ENCODE data around the gene RPIA. TPM values are rescaled to one million over a fixed set of nuclear protein-coding genes. Genes with fewer than 3 reads are reported as not detected.

Gene RPIA
- total RNA-seq, 1 experiment from 2014 or later, result 18.2 TPM

GRCh38 chr2:88666576-88666975 lies 24.9 kb upstream of the RPIA start:
- ATAC-seq, result no peak
- H3K36me3 ChIP-seq (ENCODE audit: control insufficient read depth, insufficient read depth, low read length), result no peaks in the 10 kb centered on the region
- intact Hi-C loops (cut with micrococcal nuclease; ENCODE audit: unreplicated experiment) (no loop called here), in situ Hi-C loops (cut with HindIII; ENCODE audit: low pct_unique_long_range_greater_than_20kb, low sequenced_read_pairs) (no loop called here)
- ChIA-PET POLR2A (no interaction called here), CTCF (no interaction called here)
- 0 out of 2 replicates have a peak, but pooled peaks cover 2% of the 10 kb centered on the region for H3K27me3 ChIP-seq (ENCODE audit: control insufficient read depth, insufficient read depth, low read length)
- no peaks in the 10 kb centered on the region for H3K4me1 ChIP-seq (ENCODE audit: control insufficient read depth, insufficient read depth, low read length)
- no peaks in the 10 kb centered on the region for H3K9me3 ChIP-seq (ENCODE audit: control insufficient read depth, insufficient read depth, low read depth, low read length)
- no TSS peak for BruUV-seq (replicated peaks)
- TF ChIP-seq POLR2AphosphoS5 (IDR thresholded peaks at IDR 0.05; ENCODE audit: low read depth, low read length), result no peak
- H3K27ac ChIP-seq (ENCODE audit: low read length), result no peak overlapping the region
- no peak for DNase-seq (ENCODE audit: low read depth, low spot score)
- no peak overlapping the region for H3K4me3 ChIP-seq (ENCODE audit: low read depth in 2 of 2, low read length in 2 of 2)

DNA sequence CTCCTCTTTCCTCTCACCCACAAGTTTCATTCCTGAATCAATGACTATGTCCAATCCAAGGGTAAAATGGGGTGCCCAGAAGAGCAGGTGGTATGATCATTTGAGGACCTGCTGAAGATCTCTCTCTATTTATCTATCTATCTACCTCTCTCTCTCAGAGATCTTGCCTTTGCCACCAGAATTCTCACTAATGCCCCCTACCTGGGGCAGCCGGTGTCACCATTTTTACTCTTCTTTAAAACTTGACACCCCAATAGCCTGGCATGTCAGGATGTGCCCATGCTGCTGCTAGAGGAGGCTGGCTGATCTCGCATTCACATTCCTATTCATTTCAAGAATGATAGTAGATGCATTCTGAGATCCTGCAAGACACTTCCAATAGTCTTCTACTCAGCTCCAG lies 24.3 kb upstream of the RPIA start:
- no TSS peak for BruUV-seq (replicated peaks)
- no peaks in the 10 kb centered on the region for H3K4me1 ChIP-seq (ENCODE audit: control insufficient read depth, insufficient read depth, low read length)
- ATAC-seq (no peak), DNase-seq (ENCODE audit: low read depth, low spot score) (no peak)
- ChIA-PET CTCF (interaction anchor here (0.8 kb wide), 1 partner anchor 13 kb away, joined by 4 read pairs; no protein-coding TSS in a partner anchor), POLR2A (no interaction called here)
- H3K27ac ChIP-seq (ENCODE audit: low read length), result no peak overlapping the region
- in situ Hi-C loops (cut with HindIII; ENCODE audit: low pct_unique_long_range_greater_than_20kb, low sequenced_read_pairs), result no loop called here
- no peaks in the 10 kb centered on the region for H3K36me3 ChIP-seq (ENCODE audit: control insufficient read depth, insufficient read depth, low read length)
- H3K27me3 ChIP-seq (ENCODE audit: control insufficient read depth, insufficient read depth, low read length), result 0 out of 2 replicates have a peak, but pooled peaks cover 2% of the 10 kb centered on the region
- H3K4me3 ChIP-seq (ENCODE audit: low read depth in 2 of 2, low read length in 2 of 2), result no peak overlapping the region
- TF ChIP-seq SIN3A (IDR thresholded peaks at IDR 0.05; ENCODE audit: borderline replicate concordance, insufficient read depth, low read depth, low read length) (no peak), CTCF (IDR thresholded peaks at IDR 0.05) (peak; percentile 17; the same call in 1 of the 2 replicates)
- intact Hi-C loops (cut with micrococcal nuclease; ENCODE audit: unreplicated experiment), result no loop called here
- H3K9me3 ChIP-seq (ENCODE audit: control insufficient read depth, insufficient read depth, low read depth, low read length), result no peaks in the 10 kb centered on the region

- Histone ChIP-seq H3K4me1 (ENCODE audit: control insufficient read depth, insufficient read depth, low read length) (no peaks in the 10 kb centered on the region), H3K27me3 (ENCODE audit: control insufficient read depth, insufficient read depth, low read length) (0 out of 2 replicates have a peak, but pooled peaks cover 2% of the 10 kb centered on the region), H3K36me3 (ENCODE audit: control insufficient read depth, insufficient read depth, low read length) (no peaks in the 10 kb centered on the region), H3K9me3 (ENCODE audit: control insufficient read depth, insufficient read depth, low read depth, low read length) (no peaks in the 10 kb centered on the region), H3K27ac (ENCODE audit: low read length) (no peak overlapping the region), H3K4me3 (ENCODE audit: low read depth in 2 of 2, low read length in 2 of 2) (no peak overlapping the region)
- CTCF ChIA-PET, result interaction anchor here (0.6 to 1.1 kb wide), 3 partner anchors 40 to 178 kb away, joined by 4 to 11 read pairs (median 4); no protein-coding TSS in a partner anchor
- intact Hi-C loops (cut with micrococcal nuclease; ENCODE audit: unreplicated experiment), result loop anchor here (2.0 kb wide), 1 partner anchor 78 kb away; no protein-coding TSS in a partner anchor
- DNase-seq (ENCODE audit: low read depth, low spot score) (no peak), ATAC-seq (no peak)
- POLR2A ChIA-PET, result no interaction called here
- in situ Hi-C loops (cut with HindIII; ENCODE audit: low pct_unique_long_range_greater_than_20kb, low sequenced_read_pairs), result no loop called here
- no TSS peak for BruUV-seq (replicated peaks)
- no peak for TF ChIP-seq POLR2AphosphoS5 (IDR thresholded peaks at IDR 0.05; ENCODE audit: low read depth, low read length)
- no peak for TF ChIP-seq CTCF (IDR thresholded peaks at IDR 0.05)
- TF ChIP-seq, protein P1, sequence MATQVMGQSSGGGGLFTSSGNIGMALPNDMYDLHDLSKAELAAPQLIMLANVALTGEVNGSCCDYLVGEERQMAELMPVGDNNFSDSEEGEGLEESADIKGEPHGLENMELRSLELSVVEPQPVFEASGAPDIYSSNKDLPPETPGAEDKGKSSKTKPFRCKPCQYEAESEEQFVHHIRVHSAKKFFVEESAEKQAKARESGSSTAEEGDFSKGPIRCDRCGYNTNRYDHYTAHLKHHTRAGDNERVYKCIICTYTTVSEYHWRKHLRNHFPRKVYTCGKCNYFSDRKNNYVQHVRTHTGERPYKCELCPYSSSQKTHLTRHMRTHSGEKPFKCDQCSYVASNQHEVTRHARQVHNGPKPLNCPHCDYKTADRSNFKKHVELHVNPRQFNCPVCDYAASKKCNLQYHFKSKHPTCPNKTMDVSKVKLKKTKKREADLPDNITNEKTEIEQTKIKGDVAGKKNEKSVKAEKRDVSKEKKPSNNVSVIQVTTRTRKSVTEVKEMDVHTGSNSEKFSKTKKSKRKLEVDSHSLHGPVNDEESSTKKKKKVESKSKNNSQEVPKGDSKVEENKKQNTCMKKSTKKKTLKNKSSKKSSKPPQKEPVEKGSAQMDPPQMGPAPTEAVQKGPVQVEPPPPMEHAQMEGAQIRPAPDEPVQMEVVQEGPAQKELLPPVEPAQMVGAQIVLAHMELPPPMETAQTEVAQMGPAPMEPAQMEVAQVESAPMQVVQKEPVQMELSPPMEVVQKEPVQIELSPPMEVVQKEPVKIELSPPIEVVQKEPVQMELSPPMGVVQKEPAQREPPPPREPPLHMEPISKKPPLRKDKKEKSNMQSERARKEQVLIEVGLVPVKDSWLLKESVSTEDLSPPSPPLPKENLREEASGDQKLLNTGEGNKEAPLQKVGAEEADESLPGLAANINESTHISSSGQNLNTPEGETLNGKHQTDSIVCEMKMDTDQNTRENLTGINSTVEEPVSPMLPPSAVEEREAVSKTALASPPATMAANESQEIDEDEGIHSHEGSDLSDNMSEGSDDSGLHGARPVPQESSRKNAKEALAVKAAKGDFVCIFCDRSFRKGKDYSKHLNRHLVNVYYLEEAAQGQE (IDR thresholded peaks at IDR 0.05; ENCODE audit: insufficient read depth in 1 of 2, low read depth in 2 of 2, low read length in 1 of 2), result no peak
- TF ChIP-seq TCF7L2 (IDR thresholded peaks at IDR 0.05; ENCODE audit: low read depth, low read length), result no peak
Measured at GRCh38 chr2:88668862-88669261, 22.6 kb upstream of the RPIA start.

All from Panc1 (cell line).